Measurements from ENCODE around the gene P2RY13. TPM values are rescaled to one million over a fixed set of nuclear protein-coding genes. Genes with fewer than 3 reads are reported as not detected.

The P2RY13 gene
- total RNA-seq, 1 experiment from 2014 or later = not detected

GRCh38 chr3:151351219-151351618 lies 21.9 kb upstream of the P2RY13 start:
- peaks cover 2 to 5% (median 3%) of the 10 kb centered on the region in 3 experiments; a peak in 4 of 7 replicates for H3K36me3 Mint-ChIP-seq (ENCODE audit: insufficient read depth in 1 of 3, low read depth in 3 of 3)
- no peak overlapping the region for H3K27ac ChIP-seq (ENCODE audit: insufficient read length, low read depth, low read length)
- H4K8ac ChIP-seq (replicated peaks; ENCODE audit: insufficient read length, low read depth, low read length) = no peak overlapping the region
- H3K79me1 ChIP-seq (ENCODE audit: insufficient read depth, low read depth, low read length, poor library complexity, severe bottlenecking) = no peaks in the 10 kb centered on the region
- H2AFZ ChIP-seq (ENCODE audit: low read length) = no peak overlapping the region
- no peak overlapping the region for H4K91ac ChIP-seq (ENCODE audit: insufficient read length, low read depth, low read length)
- H3K27me3 Mint-ChIP-seq (ENCODE audit: low read depth) = no peaks in the 10 kb centered on the region
- H2BK120ac ChIP-seq (ENCODE audit: low read depth, low read length, poor library complexity, severe bottlenecking) = no peak overlapping the region
- H3K9me3 ChIP-seq (ENCODE audit: control insufficient read depth, low read depth, low read length) = no peaks in the 10 kb centered on the region
- no peak overlapping the region for H2BK12ac ChIP-seq (ENCODE audit: insufficient read length, low read depth, low read length)
- H3K27ac Mint-ChIP-seq = peak overlapping the region in 1 of 3 experiments; percentile 2; a peak in 1 of 7 replicates
- H3K56ac ChIP-seq (ENCODE audit: insufficient read length, low read depth, low read length) = no peak overlapping the region
- DNase-seq = no peak
- no peak overlapping the region for H3K4me2 ChIP-seq (ENCODE audit: insufficient read depth, insufficient read length, low read length)
- no peaks in the 10 kb centered on the region for H3K79me2 ChIP-seq (ENCODE audit: insufficient read depth, low read length)
- no peak overlapping the region for H3K14ac ChIP-seq (ENCODE audit: insufficient read depth, low read length)
- H3K23ac ChIP-seq (ENCODE audit: insufficient read length, low read depth, low read length) = no peak overlapping the region
- no peaks in the 10 kb centered on the region for H4K20me1 ChIP-seq (ENCODE audit: control insufficient read depth, insufficient read depth, insufficient read length)
- H4K5ac ChIP-seq (ENCODE audit: insufficient read length, low read depth, low read length) = no peak overlapping the region
- H3T11ph ChIP-seq (ENCODE audit: low read length) = no peak overlapping the region
- H3K4ac ChIP-seq (ENCODE audit: low read depth, low read length) = no peak overlapping the region
- WGBS (ENCODE audit: extremely low coverage, insufficient read length, low lambda C conversion rate) = no CpG with 5 or more reads among the region's 1 CpG
- no peak overlapping the region for H2BK15ac ChIP-seq (ENCODE audit: low read depth, low read length)
- H3K18ac ChIP-seq (ENCODE audit: insufficient read length, low read depth, low read length) = no peak overlapping the region
- H2BK20ac ChIP-seq (ENCODE audit: low read depth, low read length, poor library complexity, severe bottlenecking) = no peak overlapping the region
- no peak for TF ChIP-seq CTCF (conservative IDR thresholded peaks at IDR 0.05)
- H3K4me1 Mint-ChIP-seq = peaks cover 14 to 32% of the 10 kb centered on the region in 2 experiments
- no peak overlapping the region for H3K9ac ChIP-seq (ENCODE audit: extremely low read depth, insufficient read length, low read length)
- H3K4me3 Mint-ChIP-seq = no peak overlapping the region
- H3K27me3 ChIP-seq (ENCODE audit: insufficient read depth, low read length) = no peaks in the 10 kb centered on the region
- H3K4me1 ChIP-seq (ENCODE audit: insufficient read depth, low read length) = peaks cover 4% of the 10 kb centered on the region
- H2AK5ac ChIP-seq (ENCODE audit: insufficient read length, low read length) = no peak overlapping the region
- H3K23me2 ChIP-seq (ENCODE audit: insufficient read length, low read depth, low read length, poor library complexity, severe bottlenecking) = no peaks in the 10 kb centered on the region
- H3K9me3 Mint-ChIP-seq = no peaks in the 10 kb centered on the region; a peak in 1 of 5 replicates
- no peak overlapping the region for H2BK5ac ChIP-seq (ENCODE audit: insufficient read length, low read length)
